Keratinocyte (primary cell): Measurements from ENCODE around the gene HSPB9. TPM values are rescaled to one million over a fixed set of nuclear protein-coding genes. Genes with fewer than 3 reads are reported as not detected.
"Not testable (repeated sequence)": the region's sequence is repeated elsewhere in the genome, so short reads cannot be mapped to it uniquely, and the experiment has no call there.

Experiments used
- DNase-seq: peaks from one replicate; pipeline ENCODE4 v3.0.0-alpha.2; 2011; ENCODE audit warnings: low read depth, missing footprints, low spot score
- FAIRE-seq: peaks from 2 replicates; lab custom pipeline; 2011; peaks lifted over from hg19 to GRCh38; lab: Jason Lieb, UNC
- H2AFZ ChIP-seq: 2 replicates; pipeline ENCODE4 v1.6.0; 2012; ENCODE audit warnings: low read length, control low read depth, inconsistent platforms; ENCODE audit not compliant: control insufficient read depth
- H3K27ac ChIP-seq: 2 replicates; pipeline ENCODE4 v1.5.1; 2011; ENCODE audit warnings: low read length; ENCODE audit not compliant: control insufficient read depth, insufficient read depth
- H3K27me3 ChIP-seq: 3 replicates; pipeline ENCODE4 v1.6.0; 2011; ENCODE audit warnings: low read length; ENCODE audit not compliant: control insufficient read depth, insufficient read depth; ENCODE audit errors: extremely low read depth
- H3K36me3 ChIP-seq, 2 experiments: 2 replicates in 1 of 2; 3 replicates in 1 of 2; pipeline ENCODE4 v1.5.1; 2011; ENCODE audit warnings: low read length in 2 of 2, mild to moderate bottlenecking in 1 of 2; ENCODE audit not compliant: control insufficient read depth in 2 of 2, insufficient read depth in 2 of 2; ENCODE audit errors: extremely low read depth in 1 of 2
- H3K4me1 ChIP-seq: 3 replicates; pipeline ENCODE4 v1.5.1; 2011; ENCODE audit warnings: low read length; ENCODE audit not compliant: control insufficient read depth, insufficient read depth; ENCODE audit errors: extremely low read depth
- H3K4me2 ChIP-seq: 3 replicates; pipeline ENCODE4 v1.6.0; 2011; ENCODE audit warnings: low read depth, low read length; ENCODE audit not compliant: control insufficient read depth, insufficient read depth; ENCODE audit errors: extremely low read depth
- H3K4me3 ChIP-seq, 3 experiments: fragments of 200-600 bp in 1 of 3; sonication (generic) in 1 of 3; 2 replicates in 2 of 3; 3 replicates in 1 of 3; pipeline ENCODE4 v1.5.1; 2011 to 2016; ENCODE audit warnings: low read length in 3 of 3, mild to moderate bottlenecking in 3 of 3, control low read depth in 2 of 3, inconsistent platforms in 1 of 3, low read depth in 1 of 3, mixed read lengths in 1 of 3, mixed run types in 1 of 3, moderate library complexity in 1 of 3; ENCODE audit not compliant: control insufficient read depth in 2 of 3, insufficient read depth in 2 of 3; ENCODE audit errors: extremely low read depth in 1 of 3
- H3K79me2 ChIP-seq: 2 replicates; pipeline ENCODE4 v1.6.0; 2012; ENCODE audit warnings: low read length; ENCODE audit not compliant: control insufficient read depth, insufficient read depth
- H3K9ac ChIP-seq: 3 replicates; pipeline ENCODE4 v1.6.0; 2011; ENCODE audit warnings: low read length; ENCODE audit not compliant: control insufficient read depth, insufficient read depth; ENCODE audit errors: extremely low read depth
- H3K9me1 ChIP-seq: 3 replicates; pipeline ENCODE4 v1.6.0; 2011; ENCODE audit warnings: low read length; ENCODE audit not compliant: control insufficient read depth, insufficient read depth; ENCODE audit errors: extremely low read depth
- H3K9me3 ChIP-seq: 2 replicates; pipeline ENCODE4 v1.5.1; 2012; ENCODE audit warnings: low read depth, low read length; ENCODE audit not compliant: control insufficient read depth
- H4K20me1 ChIP-seq: 3 replicates; pipeline ENCODE4 v1.6.0; 2011; ENCODE audit warnings: low read length; ENCODE audit not compliant: control insufficient read depth, insufficient read depth; ENCODE audit errors: extremely low read depth
- CTCF ChIP-seq, 3 experiments: IDR thresholded peaks in 1 of 3; conservative IDR thresholded peaks in 1 of 3; optimal IDR thresholded peaks in 1 of 3; 2 replicates in 2 of 3; 3 replicates in 1 of 3; pipeline versions ENCODE3 to v1.5.1; 2011; ENCODE audit warnings: low read length in 3 of 3, mild to moderate bottlenecking in 3 of 3, moderate library complexity in 2 of 3, control low read depth in 1 of 3, inconsistent platforms in 1 of 3; ENCODE audit not compliant: insufficient read depth in 2 of 3; ENCODE audit errors: extremely low read depth in 1 of 3
- EZH2 ChIP-seq: IDR thresholded peaks from one replicate; pipeline ENCODE4 v1.6.1; 2012; ENCODE audit warnings: inconsistent platforms, mild to moderate bottlenecking, low read length, moderate library complexity
- dilution Hi-C: fragments of 300-500 bp; cut with MboI; formaldehyde crosslinking; loops from one replicate; pipeline ENCODE4 v1.7.0; 2020; ENCODE audit warnings: low sequenced_read_pairs; ENCODE audit not compliant: extremely low pct_ligation_motif_present
- polyA plus RNA-seq, 5 experiments: library from polyadenylated mRNA; depleted of rRNA in 3 of 5; stranded (reverse) in 3 of 5; stranded (forward) in 1 of 5; unstranded in 1 of 5; fragments of >200 nt; gene quantifications; 1 replicate in 1 of 5; 2 replicates in 3 of 5; 3 replicates in 1 of 5; pipeline versions ENCODE4 v1.2.1 to v1.2.3, GENCODE V29; 2011 to 2012; ENCODE audit warnings: missing spikeins in 2 of 5, low read depth in 1 of 5, low replicate concordance in 1 of 5

The HSPB9 gene
- polyA plus RNA-seq, 1 donor (not counting 4 experiments of a cell fraction or from before 2014, with no cell fraction given) = not detected

GRCh38 chr17:42136654-42137051 lies 14.0 kb downstream of the HSPB9 start:
- TF ChIP-seq EZH2 (no peak), CTCF (optimal IDR thresholded peaks at IDR 0.05 in 1 of 3, IDR thresholded peaks at IDR 0.05 in 1 of 3, conservative IDR thresholded peaks at IDR 0.05 in 1 of 3; ENCODE audit: extremely low read depth in 1 of 3, insufficient read depth in 2 of 3, low read length in 3 of 3) (no peak)
- Histone ChIP-seq H3K4me2 (no peak overlapping the region), H3K4me3 (no peak overlapping the region), H3K9me1 (peaks cover 6% of the 10 kb centered on the region), H2AFZ (no peak overlapping the region), H3K27me3 (no peaks in the 10 kb centered on the region), H3K9ac (no peak overlapping the region), H4K20me1 (peaks cover 25% of the 10 kb centered on the region), H3K36me3 (peaks cover 19 to 31% of the 10 kb centered on the region in 2 experiments), H3K79me2 (peaks cover 87% of the 10 kb centered on the region), H3K9me3 (no peaks in the 10 kb centered on the region), H3K27ac (no peak overlapping the region), H3K4me1 (peaks cover 21% of the 10 kb centered on the region)
- no peak for FAIRE-seq
- dilution Hi-C loops = no loop called here
- DNase-seq = no peak

GRCh38 chr17:42138749-42139492 lies 16.3 kb downstream of the HSPB9 start:
- FAIRE-seq (no peak), DNase-seq (no peak)
- TF ChIP-seq EZH2 = no peak
- no peak for TF ChIP-seq CTCF (optimal IDR thresholded peaks at IDR 0.05 in 1 of 3, IDR thresholded peaks at IDR 0.05 in 1 of 3, conservative IDR thresholded peaks at IDR 0.05 in 1 of 3; ENCODE audit: extremely low read depth in 1 of 3, insufficient read depth in 2 of 3, low read length in 3 of 3)
- peaks cover 8% of the 10 kb centered on the region for H3K4me1 ChIP-seq
- peaks cover 28 to 38% of the 10 kb centered on the region in 2 experiments for H3K36me3 ChIP-seq
- dilution Hi-C loops = no loop called here
- no peak overlapping the region for H3K27ac ChIP-seq
- no peak overlapping the region for H3K9ac ChIP-seq
- no peak overlapping the region for H2AFZ ChIP-seq
- peaks cover 18% of the 10 kb centered on the region for H4K20me1 ChIP-seq
- H3K27me3 ChIP-seq = no peaks in the 10 kb centered on the region
- H3K4me2 ChIP-seq = no peak overlapping the region
- H3K4me3 ChIP-seq = no peak overlapping the region
- H3K9me1 ChIP-seq = peaks cover 5% of the 10 kb centered on the region
- H3K79me2 ChIP-seq = peaks cover 89% of the 10 kb centered on the region
- no peaks in the 10 kb centered on the region for H3K9me3 ChIP-seq

GRCh38 chr17:42140690-42141089 lies 18.1 kb downstream of the HSPB9 start:
- peaks cover 83% of the 10 kb centered on the region for H3K79me2 ChIP-seq
- H3K36me3 ChIP-seq = peaks cover 28 to 30% of the 10 kb centered on the region in 2 experiments
- H3K9ac ChIP-seq, FAIRE-seq, DNase-seq, H3K27me3 ChIP-seq, H3K9me3 ChIP-seq, H3K4me3 ChIP-seq, H3K9me1 ChIP-seq, H3K27ac ChIP-seq, dilution Hi-C loops, H2AFZ ChIP-seq, H3K4me2 ChIP-seq, H3K4me1 ChIP-seq: not testable (repeated sequence)
- peaks cover 10% of the 10 kb centered on the region for H4K20me1 ChIP-seq
